Measurements from ENCODE around the gene PYM1.
A peak's percentile ranks its signal among the peaks of the same experiment; 100 is the strongest.

PYM1 gene

GRCh38 chr12:55970775-55971174, 43.1 kb upstream of the PYM1 start:
- peaks cover 25% of the 10 kb centered on the region; the same call in 1 of the 2 replicates for H3K36me3 ChIP-seq (ENCODE audit: insufficient read depth, low read length)
- no peak overlapping the region for H2AFZ ChIP-seq (ENCODE audit: low read length)
- H4K20me1 ChIP-seq (ENCODE audit: insufficient read depth, low read length): no peaks in the 10 kb centered on the region
- peaks cover 22% of the 10 kb centered on the region for H3K79me2 ChIP-seq (ENCODE audit: insufficient read depth, low read length)
- no peaks in the 10 kb centered on the region for H3F3A ChIP-seq (ENCODE audit: insufficient read depth, low read length)
- H3K4me1 ChIP-seq (ENCODE audit: insufficient read depth, low read length, severe bottlenecking): peaks cover 42% of the 10 kb centered on the region
- no peak overlapping the region for H3K27ac ChIP-seq (ENCODE audit: low read depth, low read length, poor library complexity, severe bottlenecking)
- no peaks in the 10 kb centered on the region for H3K27me3 ChIP-seq (ENCODE audit: insufficient read depth, low read length)
- H3K9me2 ChIP-seq (ENCODE audit: low read depth, low read length): no peaks in the 10 kb centered on the region
- H3K4me3 ChIP-seq (ENCODE audit: low read depth, low read length, poor library complexity, severe bottlenecking): no peak overlapping the region
- no peak overlapping the region for H3K4me2 ChIP-seq (ENCODE audit: low read length)
- no peak overlapping the region for H3K9ac ChIP-seq (ENCODE audit: low read length)
- TF ChIP-seq EZH2 (IDR thresholded peaks at IDR 0.05; ENCODE audit: borderline replicate concordance, low read length) (no peak), CTCF (IDR thresholded peaks at IDR 0.05; ENCODE audit: low read length) (no peak)
- no peaks in the 10 kb centered on the region for H3K9me3 ChIP-seq (ENCODE audit: low read length)

- no peaks in the 10 kb centered on the region for H3K9me2 ChIP-seq (ENCODE audit: low read depth, low read length)
- H3F3A ChIP-seq (ENCODE audit: insufficient read depth, low read length): no peaks in the 10 kb centered on the region
- H3K9me3 ChIP-seq (ENCODE audit: low read length): no peaks in the 10 kb centered on the region
- no peak overlapping the region for H3K4me2 ChIP-seq (ENCODE audit: low read length)
- H4K20me1 ChIP-seq (ENCODE audit: insufficient read depth, low read length): no peaks in the 10 kb centered on the region
- TF ChIP-seq CTCF (IDR thresholded peaks at IDR 0.05; ENCODE audit: low read length) (no peak), EZH2 (IDR thresholded peaks at IDR 0.05; ENCODE audit: borderline replicate concordance, low read length) (no peak)
- peaks cover 36% of the 10 kb centered on the region for H3K4me1 ChIP-seq (ENCODE audit: insufficient read depth, low read length, severe bottlenecking)
- H2AFZ ChIP-seq (ENCODE audit: low read length): no peak overlapping the region
- H3K27me3 ChIP-seq (ENCODE audit: insufficient read depth, low read length): no peaks in the 10 kb centered on the region
- peaks cover 10% of the 10 kb centered on the region; the same call in 1 of the 2 replicates for H3K79me2 ChIP-seq (ENCODE audit: insufficient read depth, low read length)
- peaks cover 25% of the 10 kb centered on the region; the same call in 1 of the 2 replicates for H3K36me3 ChIP-seq (ENCODE audit: insufficient read depth, low read length)
- H3K9ac ChIP-seq (ENCODE audit: low read length): no peak overlapping the region
- H3K4me3 ChIP-seq (ENCODE audit: low read depth, low read length, poor library complexity, severe bottlenecking): no peak overlapping the region
- H3K27ac ChIP-seq (ENCODE audit: low read depth, low read length, poor library complexity, severe bottlenecking): no peak overlapping the region
These were observed 41.7 kb upstream of the PYM1 start for GRCh38 chr12:55969356-55969755.

- peaks cover 20% of the 10 kb centered on the region; the same call in 1 of the 2 replicates for H3K36me3 ChIP-seq (ENCODE audit: insufficient read depth, low read length)
These were observed 39.0 kb upstream of the PYM1 start, which contains the start of gene CDK2 for GRCh38 chr12:55966408-55967281. CDK2 (plus strand) TSS chr12:55966830; CDS start chr12:55967009, 179 bp downstream.

More at GRCh38 chr12:55966408-55967281, 39.0 kb upstream of the PYM1 start, which contains the start of gene CDK2:
- Histone ChIP-seq H3K4me1 (ENCODE audit: insufficient read depth, low read length, severe bottlenecking) (peaks cover 24% of the 10 kb centered on the region), H3K4me3 (ENCODE audit: low read depth, low read length, poor library complexity, severe bottlenecking) (peak within 1 kb of the TSS; percentile 89), H3K79me2 (ENCODE audit: insufficient read depth, low read length) (peaks cover 9% of the 10 kb centered on the region; the same call in 1 of the 2 replicates), H3K9ac (ENCODE audit: low read length) (peak within 1 kb of the TSS; percentile 88), H3K27me3 (ENCODE audit: insufficient read depth, low read length) (no peaks in the 10 kb centered on the region), H3K27ac (ENCODE audit: low read depth, low read length, poor library complexity, severe bottlenecking) (peak within 1 kb of the TSS; percentile 22), H3K9me3 (ENCODE audit: low read length) (no peaks in the 10 kb centered on the region), H3K9me2 (ENCODE audit: low read depth, low read length) (no peaks in the 10 kb centered on the region), H2AFZ (ENCODE audit: low read length) (no peak within 1 kb of the TSS), H3K4me2 (ENCODE audit: low read length) (peak within 1 kb of the TSS; percentile 69), H4K20me1 (ENCODE audit: insufficient read depth, low read length) (no peaks in the 10 kb centered on the region), H3F3A (ENCODE audit: insufficient read depth, low read length) (no peaks in the 10 kb centered on the region)
- no peak for TF ChIP-seq CTCF (IDR thresholded peaks at IDR 0.05; ENCODE audit: low read length)
- TF ChIP-seq EZH2 (IDR thresholded peaks at IDR 0.05; ENCODE audit: borderline replicate concordance, low read length): no peak

Data from OCI-LY1 (cell line).